BJ (cell line): Measurements from ENCODE around the gene MPRIP. TPM values are rescaled to one million over a fixed set of nuclear protein-coding genes. Genes with fewer than 3 reads are reported as not detected.
A peak's percentile ranks its signal among the peaks of the same experiment; 100 is the strongest.
"Not testable (repeated sequence)": the region's sequence is repeated elsewhere in the genome, so short reads cannot be mapped to it uniquely, and the experiment has no call there.

ENCODE experiments used
- CTCF ChIA-PET: fragments of 350-600 bp; formaldehyde crosslinking; extraction: SDS; loops from one replicate; lab custom pipeline; 2021; ENCODE audit warnings: antibody characterized with exemption, inconsistent platforms; lab: Yijun Ruan, JAX
- POLR2A ChIA-PET: fragments of 300-600 bp; sonication (Branson Sonifier 250); formaldehyde crosslinking; extraction: SDS; loops from one replicate; lab custom pipeline; 2021; ENCODE audit warnings: antibody characterized with exemption; lab: Charles Lee
- DNase-seq: peaks from one replicate; pipeline ENCODE4 v3.0.0-alpha.2; 2011; ENCODE audit warnings: low read depth
- H3K27me3 ChIP-seq: 2 replicates; pipeline ENCODE4 v1.6.0; 2011; ENCODE audit warnings: low read length; ENCODE audit not compliant: control insufficient read depth, insufficient read depth
- H3K36me3 ChIP-seq: 2 replicates; pipeline ENCODE4 v1.5.1; 2011; ENCODE audit warnings: low read length; ENCODE audit not compliant: control insufficient read depth, insufficient read depth
- H3K4me3 ChIP-seq: 2 replicates; pipeline ENCODE4 v1.5.1; 2011; ENCODE audit warnings: low read depth, mild to moderate bottlenecking, control low read depth, low read length
- CTCF ChIP-seq: IDR thresholded peaks from 2 replicates; pipeline ENCODE4 v1.5.1; 2011; ENCODE audit warnings: low read depth, mild to moderate bottlenecking, control low read depth, inconsistent platforms, low read length, moderate library complexity; ENCODE audit not compliant: insufficient read depth
- polyA plus RNA-seq: library from polyadenylated mRNA; depleted of rRNA; stranded (reverse); fragments of >200 nt; gene quantifications from 2 replicates; pipeline ENCODE4 v1.2.3, GENCODE V29; 2011

The MPRIP gene
- polyA plus RNA-seq, 1 experiment: 149 TPM

- peaks cover 55% of the 10 kb centered on the region for H3K36me3 ChIP-seq
- DNase-seq: peak; percentile 9
- POLR2A ChIA-PET: no interaction called here
Measured at GRCh38 chr17:17156107-17156506, 113.8 kb downstream of the MPRIP start.

GRCh38 chr17:17156511-17156910 is 114.3 kb downstream of the MPRIP start:
- H3K27me3 ChIP-seq: no peaks in the 10 kb centered on the region
- H3K36me3 ChIP-seq: peaks cover 57% of the 10 kb centered on the region
- no peak for DNase-seq
- POLR2A ChIA-PET: no interaction called here
- CTCF ChIA-PET: interaction anchor here (1.0 kb wide), 1 partner anchor 33 kb away, joined by 5 read pairs; no protein-coding TSS in a partner anchor
- no peak for TF ChIP-seq CTCF
- no peak overlapping the region for H3K4me3 ChIP-seq

More at GRCh38 chr17:17156107-17156506, 113.8 kb downstream of the MPRIP start:
- no peak for TF ChIP-seq CTCF
- H3K27me3 ChIP-seq: no peaks in the 10 kb centered on the region
- no peak overlapping the region for H3K4me3 ChIP-seq
- CTCF ChIA-PET: interaction anchor here (1.0 kb wide), 1 partner anchor 34 kb away, joined by 5 read pairs; no protein-coding TSS in a partner anchor

DNA sequence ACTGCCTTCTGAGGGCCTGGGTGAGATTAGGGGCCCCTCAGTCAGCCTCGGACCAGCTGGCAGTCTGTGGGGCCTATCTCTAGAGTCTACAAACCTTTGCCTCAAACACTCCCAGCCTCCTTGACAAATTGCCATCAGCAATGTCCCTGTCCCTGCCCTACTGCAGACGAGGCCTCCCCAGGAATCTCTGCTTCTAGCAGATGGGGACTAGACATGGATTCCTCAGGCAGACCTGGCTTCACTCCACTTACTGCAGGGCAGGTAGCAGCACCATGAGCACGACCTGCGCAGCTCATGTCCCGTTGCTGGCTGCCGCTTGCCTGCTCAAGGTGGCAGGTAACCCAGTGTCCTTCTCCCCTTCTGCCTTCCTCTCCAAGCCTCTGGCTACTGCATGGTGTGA is 114.8 kb downstream of the MPRIP start:
- ChIA-PET CTCF (interaction anchor here (1.0 kb wide), 1 partner anchor 33 kb away, joined by 5 read pairs; no protein-coding TSS in a partner anchor), POLR2A (no interaction called here)
- TF ChIP-seq CTCF: no peak
- Histone ChIP-seq H3K4me3 (no peak overlapping the region), H3K27me3 (no peaks in the 10 kb centered on the region), H3K36me3 (peaks cover 61% of the 10 kb centered on the region)
- no peak for DNase-seq

DNA sequence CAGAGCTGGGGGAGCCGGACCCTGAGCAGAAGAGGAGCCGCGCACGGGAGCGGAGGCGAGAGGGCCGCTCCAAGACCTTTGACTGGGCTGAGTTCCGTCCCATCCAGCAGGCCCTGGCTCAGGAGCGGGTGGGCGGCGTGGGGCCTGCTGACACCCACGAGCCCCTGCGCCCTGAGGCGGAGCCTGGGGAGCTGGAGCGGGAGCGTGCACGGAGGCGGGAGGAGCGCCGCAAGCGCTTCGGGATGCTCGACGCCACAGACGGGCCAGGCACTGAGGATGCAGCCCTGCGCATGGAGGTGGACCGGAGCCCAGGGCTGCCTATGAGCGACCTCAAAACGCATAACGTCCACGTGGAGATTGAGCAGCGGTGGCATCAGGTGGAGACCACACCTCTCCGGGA is 116.2 kb downstream of the MPRIP start:
- DNase-seq, POLR2A ChIA-PET, H3K4me3 ChIP-seq, H3K27me3 ChIP-seq: not testable (repeated sequence)
- CTCF ChIA-PET: interaction anchor here (0.7 kb wide), 1 partner anchor 21 kb away, joined by 3 read pairs; no protein-coding TSS in a partner anchor
- peaks cover 63% of the 10 kb centered on the region for H3K36me3 ChIP-seq

GRCh38 chr17:17159571-17159970 is 117.3 kb downstream of the MPRIP start:
- no peaks in the 10 kb centered on the region for H3K27me3 ChIP-seq
- no peak overlapping the region for H3K4me3 ChIP-seq
- no peak for DNase-seq
- TF ChIP-seq CTCF: no peak
- ChIA-PET CTCF (interaction anchor here (1.7 kb wide), 1 partner anchor 18 kb away, joined by 3 read pairs; no protein-coding TSS in a partner anchor), POLR2A (no interaction called here)
- H3K36me3 ChIP-seq: peaks cover 61% of the 10 kb centered on the region

GRCh38 chr17:17161121-17161520 is 118.9 kb downstream of the MPRIP start:
- DNase-seq: no peak
- peaks cover 63% of the 10 kb centered on the region for H3K36me3 ChIP-seq
- ChIA-PET POLR2A (interaction anchor here (0.6 kb wide), 1 partner anchor 74 kb away, joined by 24 read pairs; no protein-coding TSS in a partner anchor), CTCF (interaction anchor here (2.8 kb wide), 1 partner anchor 18 kb away, joined by 5 read pairs; no protein-coding TSS in a partner anchor)
- H3K4me3 ChIP-seq: no peak overlapping the region
- H3K27me3 ChIP-seq: no peaks in the 10 kb centered on the region
- no peak for TF ChIP-seq CTCF
